Panc1 (cell line): ENCODE results near the gene ZNF253. TPM values are rescaled to one million over a fixed set of nuclear protein-coding genes. Genes with fewer than 3 reads are reported as not detected.
"Not testable (repeated sequence)": the region's sequence is repeated elsewhere in the genome, so short reads cannot be mapped to it uniquely, and the experiment has no call there.

Source experiments
- ATAC-seq: fragments of 200-7000 bp; cut with Tn5 transposase; 2 replicates; pipeline ENCODE4 v1.9.1; 2020; ENCODE audit warnings: mild to moderate bottlenecking, moderate library complexity
- BruUV-seq: library from RNA; stranded (reverse); fragments of 400-500 nt; replicated peaks from 2 replicates; lab custom pipeline; 2021; lab: Mats Ljungman, UMichigan
- CTCF ChIA-PET: fragments of 300-600 bp; sonication (Branson Sonifier 250); formaldehyde crosslinking; loops from one replicate; lab custom pipeline; 2022; ENCODE audit warnings: antibody characterized with exemption; lab: Charles Lee
- POLR2A ChIA-PET: fragments of 300-600 bp; sonication (Branson Sonifier 250); formaldehyde crosslinking; loops from one replicate; lab custom pipeline; 2022; ENCODE audit warnings: antibody characterized with exemption; lab: Charles Lee
- DNase-seq: peaks from one replicate; pipeline ENCODE4 v3.0.0-alpha.2; 2010; ENCODE audit warnings: low read depth, low spot score
- H3K27ac ChIP-seq: 2 replicates; pipeline ENCODE4 v1.5.1; 2011; ENCODE audit warnings: mild to moderate bottlenecking, low read length, inconsistent platforms
- H3K27me3 ChIP-seq: fragments of 200-500 bp; sonication (Bioruptor generic); 2 replicates; pipeline ENCODE4 v1.6.0; 2014; ENCODE audit warnings: low read length, inconsistent platforms; ENCODE audit not compliant: control insufficient read depth, insufficient read depth
- H3K36me3 ChIP-seq: fragments of 200-500 bp; sonication (Bioruptor generic); 2 replicates; pipeline ENCODE4 v1.5.1; 2014; ENCODE audit warnings: inconsistent platforms, mild to moderate bottlenecking, low read length, moderate library complexity; ENCODE audit not compliant: control insufficient read depth, insufficient read depth
- H3K4me1 ChIP-seq: 2 replicates; pipeline ENCODE4 v1.5.1; 2011; ENCODE audit warnings: inconsistent platforms, mild to moderate bottlenecking, low read length, moderate library complexity; ENCODE audit not compliant: control insufficient read depth, insufficient read depth
- H3K4me3 ChIP-seq, 2 experiments: 2 replicates each; pipeline ENCODE4 v1.5.1; 2011 to 2012; ENCODE audit warnings: low read depth in 2 of 2, low read length in 2 of 2, mild to moderate bottlenecking in 2 of 2, inconsistent platforms in 1 of 2, moderate library complexity in 1 of 2
- H3K9me3 ChIP-seq: fragments of 200-500 bp; sonication (Bioruptor generic); 2 replicates; pipeline ENCODE4 v1.5.1; 2014; ENCODE audit warnings: low read depth, mild to moderate bottlenecking, inconsistent platforms, low read length, moderate library complexity; ENCODE audit not compliant: control insufficient read depth, insufficient read depth
- CTCF ChIP-seq: fragments of 450-650 bp; IDR thresholded peaks from 2 replicates; pipeline ENCODE4 v1.5.1; 2017; ENCODE audit warnings: mild to moderate bottlenecking
- POLR2AphosphoS5 ChIP-seq: IDR thresholded peaks from 2 replicates; pipeline ENCODE4 v1.6.1; 2012; ENCODE audit warnings: mild to moderate bottlenecking, low read depth, low read length, moderate library complexity
- REST ChIP-seq, 2 experiments: IDR thresholded peaks; 2 replicates each; pipeline ENCODE4 v1.6.1; 2011 to 2012; ENCODE audit warnings: low read depth in 2 of 2, control low read depth in 1 of 2, low read length in 1 of 2, mild to moderate bottlenecking in 1 of 2, moderate library complexity in 1 of 2; ENCODE audit not compliant: insufficient read depth in 1 of 2
- SIN3A ChIP-seq: IDR thresholded peaks from 2 replicates; pipeline ENCODE4 v1.6.1; 2012; ENCODE audit warnings: low read depth, mild to moderate bottlenecking, low read length, moderate library complexity, borderline replicate concordance; ENCODE audit not compliant: insufficient read depth
- TCF7L2 ChIP-seq: IDR thresholded peaks from 2 replicates; pipeline ENCODE4 v1.6.1; 2011; ENCODE audit warnings: mild to moderate bottlenecking, low read depth, low read length, inconsistent platforms
- in situ Hi-C: cut with HindIII; loops from 2 replicates; pipeline ENCODE4 v1.10.0; 2016; ENCODE audit warnings: low sequenced_read_pairs, low pct_unique_long_range_greater_than_20kb
- intact Hi-C: fragments of 100-400 bp; cut with micrococcal nuclease; formaldehyde crosslinking; loops from one replicate; pipeline ENCODE4 v1.10.0; 2022; ENCODE audit not compliant: unreplicated experiment
- total RNA-seq: library from RNA; stranded (reverse); gene quantifications from one replicate; pipeline ENCODE4 v1.2.1, GENCODE V29; 2021; ENCODE audit not compliant: unreplicated experiment

Gene ZNF253
- total RNA-seq, 1 experiment from 2014 or later, result 8.9 TPM

DNA sequence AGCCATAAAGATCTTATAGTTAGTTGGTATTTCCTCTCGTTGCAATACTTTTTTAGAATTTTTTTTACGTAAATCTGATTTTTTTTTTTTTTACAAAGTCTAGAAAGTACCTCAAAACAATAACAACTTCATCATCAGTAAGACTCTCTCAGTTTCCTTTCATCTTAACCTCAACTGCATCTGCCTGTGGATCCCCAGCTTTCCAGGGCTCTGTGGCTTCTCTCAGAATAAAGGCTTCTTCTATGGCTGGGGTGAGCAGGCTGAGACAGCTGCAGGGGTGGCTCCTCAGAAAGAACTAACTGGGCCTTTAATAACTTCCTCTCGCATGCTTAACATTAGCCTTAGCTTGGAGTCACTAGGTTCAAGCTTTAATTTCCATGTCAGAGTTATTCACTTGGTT is 48.3 kb upstream of the ZNF253 start:
- BruUV-seq, result no TSS peak
- Histone ChIP-seq H3K4me3 (no peak overlapping the region), H3K27ac (no peak overlapping the region), H3K36me3 (no peaks in the 10 kb centered on the region; the same call in 1 of the 2 replicates), H3K27me3 (no peaks in the 10 kb centered on the region), H3K9me3 (peaks cover 6% of the 10 kb centered on the region; the same call in 1 of the 2 replicates), H3K4me1 (no peaks in the 10 kb centered on the region)
- ChIA-PET POLR2A (no interaction called here), CTCF (no interaction called here)
- intact Hi-C loops (no loop called here), in situ Hi-C loops (no loop called here)
- TF ChIP-seq SIN3A, result no peak
- TF ChIP-seq TCF7L2, result no peak
- no peak for DNase-seq
- ATAC-seq, result no peak

DNA sequence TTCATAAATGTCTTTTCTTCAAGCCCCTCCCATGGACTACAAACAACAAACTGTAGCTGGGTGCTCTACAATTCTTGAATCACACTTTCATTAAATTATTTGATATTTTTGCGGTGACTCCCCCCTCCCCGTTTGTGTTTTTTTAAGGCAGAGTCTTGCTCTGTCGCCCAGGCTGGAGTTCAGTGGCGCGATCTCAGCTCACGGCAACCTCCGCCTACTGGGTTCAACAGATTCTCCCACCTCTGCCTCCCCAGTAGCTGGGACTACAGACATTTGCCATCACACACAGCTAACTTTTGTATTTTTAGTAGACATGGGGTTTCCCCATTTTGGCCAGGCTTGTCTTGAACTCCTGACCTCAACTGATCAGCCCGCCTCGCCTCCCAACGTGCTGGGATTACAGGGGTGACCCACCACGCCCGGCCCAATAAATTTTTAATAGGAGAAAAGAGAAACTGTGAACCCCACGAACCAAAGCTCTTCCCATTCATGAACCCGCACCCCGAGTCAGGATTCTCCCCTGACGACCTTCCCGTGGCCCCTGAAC is 44.8 kb upstream of the ZNF253 start:
- TF ChIP-seq POLR2AphosphoS5, result no peak
- TF ChIP-seq SIN3A, result no peak
- TF ChIP-seq TCF7L2, result no peak
- no peak for TF ChIP-seq REST (IDR thresholded peaks at IDR 0.05; ENCODE audit: insufficient read depth in 1 of 2, low read depth in 2 of 2, low read length in 1 of 2)
- no peak for TF ChIP-seq CTCF
- ChIA-PET POLR2A (interaction anchor here (0.6 kb wide), 1 partner anchor 55 kb away, joined by 13 read pairs; no protein-coding TSS in a partner anchor), CTCF (interaction anchor here (0.6 kb wide), 1 partner anchor 28 kb away, joined by 3 read pairs; no protein-coding TSS in a partner anchor)
- no TSS peak for BruUV-seq
- Histone ChIP-seq H3K4me3 (peak overlapping the region; percentile 59 to 78), H3K27ac (peak overlapping the region; percentile 79), H3K9me3 (peaks cover 2% of the 10 kb centered on the region; the same call in 1 of the 2 replicates), H3K4me1 (no peaks in the 10 kb centered on the region), H3K36me3 (no peaks in the 10 kb centered on the region; the same call in 1 of the 2 replicates), H3K27me3 (no peaks in the 10 kb centered on the region)
- in situ Hi-C loops, result no loop called here
- ATAC-seq (no peak), DNase-seq (no peak)
- intact Hi-C loops, result no loop called here

DNA sequence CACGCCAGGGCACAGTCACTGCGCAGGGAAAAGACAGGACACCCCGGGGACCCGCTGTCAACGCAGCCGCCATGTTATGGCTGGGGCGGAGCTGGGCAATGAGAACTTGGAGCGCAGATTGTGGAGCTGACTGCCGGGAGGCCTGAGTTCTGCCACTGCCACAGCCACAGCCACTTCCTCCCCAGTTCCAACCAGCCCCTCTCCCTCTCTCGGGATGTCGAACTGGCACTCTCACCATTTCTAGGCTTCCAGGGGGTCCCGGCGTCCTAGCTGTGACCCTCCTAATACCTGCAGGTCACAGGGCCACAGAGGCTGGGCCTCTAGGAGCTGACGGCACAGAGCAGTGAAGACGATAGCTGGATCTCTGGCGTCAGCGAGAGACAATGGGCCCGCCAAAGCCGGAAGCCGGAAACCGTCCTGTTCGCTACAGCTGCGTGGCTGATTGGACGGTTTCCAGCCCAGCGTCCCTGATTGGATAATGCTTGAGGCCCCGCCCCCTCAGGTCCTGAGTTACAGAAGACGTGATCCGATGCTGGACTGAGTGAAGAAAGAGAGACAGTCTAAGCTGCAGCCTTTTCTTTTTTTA is 44.2 kb upstream of the ZNF253 start, which contains the start of gene ZNF506:
TSS of gene ZNF506 (minus strand) at position 385 of the 586 bp plus-strand sequence. CDS start at position 238, 147 bp downstream.
- POLR2A ChIA-PET, result interaction anchor here (0.6 to 1.0 kb wide), 3 partner anchors 44 to 88 kb away, joined by 3 to 13 read pairs (median 6); partner anchors contain the start of gene ZNF253
- BruUV-seq, result no TSS peak
- Histone ChIP-seq H3K27me3 (no peaks in the 10 kb centered on the region), H3K27ac (peak within 1 kb of the TSS; percentile 79), H3K9me3 (peaks cover 2% of the 10 kb centered on the region; the same call in 1 of the 2 replicates), H3K36me3 (no peaks in the 10 kb centered on the region; the same call in 1 of the 2 replicates), H3K4me3 (peak within 1 kb of the TSS; percentile 59 to 78), H3K4me1 (no peaks in the 10 kb centered on the region)
- TF ChIP-seq CTCF (no peak), POLR2AphosphoS5 (peak; percentile 60; the same call in 1 of the 2 replicates)
- DNase-seq (no peak), ATAC-seq (peak; percentile 99)
- in situ Hi-C loops (no loop called here), intact Hi-C loops (no loop called here)
- CTCF ChIA-PET, result interaction anchor here (0.6 kb wide), 1 partner anchor 28 kb away, joined by 3 read pairs; no protein-coding TSS in a partner anchor

GRCh38 chr19:19821976-19822375 is 43.7 kb upstream of the ZNF253 start:
- H3K36me3 ChIP-seq, CTCF ChIA-PET, H3K9me3 ChIP-seq, DNase-seq, BruUV-seq, intact Hi-C loops, H3K4me1 ChIP-seq, in situ Hi-C loops, H3K27me3 ChIP-seq: not testable (repeated sequence)
- Histone ChIP-seq H3K27ac (peak overlapping the region; percentile 79), H3K4me3 (peak overlapping the region; percentile 59 to 78)
- peak; percentile 21; the same call in 1 of the 2 replicates for ATAC-seq
- POLR2A ChIA-PET, result interaction anchor here (0.6 to 1.0 kb wide), 2 partner anchors 44 to 88 kb away, joined by 3 to 6 read pairs; partner anchors contain the start of gene ZNF253
